H1 (cell line): ENCODE measurements around the gene WDR81. TPM values are rescaled to one million over a fixed set of nuclear protein-coding genes. Genes with fewer than 3 reads are reported as not detected.

Source experiments
- CTCF ChIA-PET: fragments of 300-600 bp; sonication (Branson Sonifier 250); formaldehyde crosslinking; loops from one replicate; lab custom pipeline; 2021; ENCODE audit not compliant: partially characterized antibody; lab: Charles Lee
- POLR2A ChIA-PET: fragments of 300-600 bp; sonication (Branson Sonifier 250); formaldehyde crosslinking; loops from one replicate; lab custom pipeline; 2021; ENCODE audit warnings: inconsistent platforms; ENCODE audit not compliant: partially characterized antibody; lab: Charles Lee
- DNase-seq, 2 experiments: peaks; one replicate each; pipeline versions ENCODE4 v3.0.0 to v3.0.0-alpha.2; 2010 to 2022; ENCODE audit warnings: low spot score in 2 of 2, low read depth in 1 of 2, mixed read lengths in 1 of 2
- FAIRE-seq: peaks from 2 replicates; lab custom pipeline; 2011; peaks lifted over from hg19 to GRCh38; lab: Jason Lieb, UNC
- H2AFZ ChIP-seq: 2 replicates; pipeline ENCODE4 v1.8.1; 2012; ENCODE audit warnings: low read length, inconsistent platforms
- H2AK5ac ChIP-seq: 2 replicates; pipeline ENCODE4 v1.6.1; 2013; ENCODE audit warnings: low read depth, low read length
- H2BK120ac ChIP-seq: replicated peaks from 2 replicates; pipeline ENCODE3; 2013; ENCODE audit warnings: low read depth, low read length, inconsistent platforms
- H2BK12ac ChIP-seq: 2 replicates; pipeline ENCODE4 v1.6.1; 2013; ENCODE audit warnings: low read depth, low read length
- H2BK15ac ChIP-seq: 2 replicates; pipeline ENCODE4 v1.6.1; 2013; ENCODE audit warnings: low read length
- H2BK20ac ChIP-seq: 2 replicates; pipeline ENCODE4 v1.6.1; 2013; ENCODE audit warnings: low read length
- H2BK5ac ChIP-seq: 2 replicates; pipeline ENCODE4 v1.6.1; 2013; ENCODE audit warnings: low read depth, low read length
- H3K14ac ChIP-seq: 2 replicates; pipeline ENCODE4 v1.6.1; 2013; ENCODE audit warnings: inconsistent platforms; ENCODE audit not compliant: insufficient read length
- H3K18ac ChIP-seq: 2 replicates; pipeline ENCODE4 v1.6.1; 2013; ENCODE audit warnings: low read length; ENCODE audit errors: extremely low read depth
- H3K23ac ChIP-seq: 2 replicates; pipeline ENCODE4 v1.6.1; 2013; ENCODE audit warnings: inconsistent platforms; ENCODE audit not compliant: insufficient read length
- H3K23me2 ChIP-seq: 2 replicates; pipeline ENCODE4 v1.6.1; 2013; ENCODE audit warnings: low read depth, low read length
- H3K27ac ChIP-seq: 2 replicates; pipeline ENCODE4 v1.6.1; 2011; ENCODE audit warnings: low read depth, low read length, inconsistent platforms
- H3K27me3 ChIP-seq, 4 experiments: replicated peaks in 1 of 4; 1 replicate in 1 of 4; 2 replicates in 3 of 4; pipeline versions ENCODE4 v1.6.1 to v1.8.1; 2011 to 2013; ENCODE audit warnings: low read length in 3 of 4, mild to moderate bottlenecking in 3 of 4, inconsistent platforms in 2 of 4, mixed read lengths in 2 of 4, moderate library complexity in 1 of 4; ENCODE audit not compliant: control insufficient read depth in 3 of 4, insufficient read depth in 3 of 4; ENCODE audit errors: extremely low read depth in 1 of 4
- H3K36me3 ChIP-seq, 4 experiments: 2 replicates each; pipeline versions ENCODE4 v1.6.1 to v1.8.1; 2011 to 2013; ENCODE audit warnings: mild to moderate bottlenecking in 4 of 4, low read length in 3 of 4, moderate library complexity in 2 of 4, control low read depth in 1 of 4, inconsistent platforms in 1 of 4; ENCODE audit not compliant: insufficient read depth in 4 of 4, control insufficient read depth in 2 of 4
- H3K4ac ChIP-seq: replicated peaks from 2 replicates; pipeline ENCODE3; 2013; ENCODE audit warnings: low read length, low read depth, mixed read lengths, inconsistent platforms; ENCODE audit not compliant: insufficient read length
- H3K4me1 ChIP-seq, 4 experiments: replicated peaks in 1 of 4; 1 replicate in 1 of 4; 2 replicates in 3 of 4; pipeline versions ENCODE4 v1.6.1 to v1.8.1; 2011 to 2013; ENCODE audit warnings: low read length in 3 of 4, inconsistent platforms in 2 of 4, mixed read lengths in 1 of 4; ENCODE audit not compliant: insufficient read depth in 4 of 4, control insufficient read depth in 3 of 4
- H3K4me2 ChIP-seq, 2 experiments: 2 replicates each; pipeline versions ENCODE4 v1.6.1 to v1.8.1; 2011 to 2013; ENCODE audit warnings: low read depth in 2 of 2, low read length in 2 of 2, control low read depth in 1 of 2, inconsistent platforms in 1 of 2, mild to moderate bottlenecking in 1 of 2; ENCODE audit not compliant: insufficient read depth in 1 of 2
- H3K4me3 ChIP-seq, 4 experiments: fragments of 200-600, 300-600 bp in 1 of 4; sonication (generic), shearing (Covaris generic), sonication (Bioruptor Twin) in 1 of 4; 2 replicates each; pipeline versions ENCODE4 v1.5.1 to v1.8.1; 2011 to 2016; ENCODE audit warnings: low read length in 4 of 4, low read depth in 3 of 4, control low read depth in 2 of 4, inconsistent platforms in 2 of 4, mild to moderate bottlenecking in 2 of 4, mixed read lengths in 1 of 4, moderate library complexity in 1 of 4; ENCODE audit not compliant: insufficient read depth in 2 of 4; ENCODE audit errors: extremely low read depth in 1 of 4
- H3K56ac ChIP-seq: replicated peaks from 2 replicates; pipeline ENCODE3; 2013; ENCODE audit warnings: low read depth, mild to moderate bottlenecking, mixed read lengths, low read length, inconsistent platforms; ENCODE audit not compliant: insufficient read length
- H3K79me1 ChIP-seq: 2 replicates; pipeline ENCODE4 v1.6.1; 2013; ENCODE audit warnings: low read depth, low read length, control low read depth
- H3K79me2 ChIP-seq, 2 experiments: 2 replicates each; pipeline versions ENCODE4 v1.6.1 to v1.8.1; 2012 to 2013; ENCODE audit warnings: low read length in 2 of 2, mild to moderate bottlenecking in 2 of 2, inconsistent platforms in 1 of 2; ENCODE audit not compliant: insufficient read depth in 2 of 2, control insufficient read depth in 1 of 2
- H3K9ac ChIP-seq, 4 experiments: replicated peaks in 1 of 4; 1 replicate in 1 of 4; 2 replicates in 3 of 4; pipeline versions ENCODE4 v1.6.1 to v1.8.1; 2011 to 2013; ENCODE audit warnings: low read depth in 3 of 4, low read length in 3 of 4, control low read depth in 2 of 4, mild to moderate bottlenecking in 2 of 4, moderate library complexity in 2 of 4, inconsistent platforms in 1 of 4; ENCODE audit errors: extremely low read depth in 1 of 4
- H3K9me3 ChIP-seq, 2 experiments: 2 replicates each; pipeline versions ENCODE4 v1.6.1 to v1.8.1; 2012 to 2013; ENCODE audit warnings: mild to moderate bottlenecking in 2 of 2, moderate library complexity in 2 of 2, control low read depth in 1 of 2, inconsistent platforms in 1 of 2, low read depth in 1 of 2, low read length in 1 of 2, mixed read lengths in 1 of 2; ENCODE audit not compliant: insufficient read depth in 2 of 2
- H4K20me1 ChIP-seq, 2 experiments: replicated peaks in 1 of 2; 2 replicates each; pipeline versions ENCODE3 to v1.8.1; 2011 to 2013; ENCODE audit warnings: inconsistent platforms in 2 of 2, low read length in 2 of 2, mild to moderate bottlenecking in 1 of 2; ENCODE audit not compliant: insufficient read depth in 2 of 2, control insufficient read depth in 1 of 2
- H4K5ac ChIP-seq: 2 replicates; pipeline ENCODE4 v1.6.1; 2013; ENCODE audit warnings: low read length, low read depth, mixed read lengths, inconsistent platforms; ENCODE audit not compliant: insufficient read length
- H4K8ac ChIP-seq: 2 replicates; pipeline ENCODE4 v1.8.0; 2013; ENCODE audit warnings: mild to moderate bottlenecking, moderate library complexity, low read length, inconsistent platforms; ENCODE audit not compliant: insufficient read depth; ENCODE audit errors: extremely low read depth
- H4K91ac ChIP-seq: replicated peaks from 2 replicates; pipeline ENCODE3; 2013; ENCODE audit warnings: low read length, mixed read lengths, inconsistent platforms; ENCODE audit not compliant: insufficient read length
- ATF2 ChIP-seq: IDR thresholded peaks from 2 replicates; pipeline ENCODE4 v1.6.1; 2012; ENCODE audit warnings: low read length, inconsistent platforms
- EGR1 ChIP-seq: IDR thresholded peaks from 2 replicates; pipeline ENCODE4 v1.6.1; 2011; ENCODE audit warnings: low read depth, low read length, borderline replicate concordance
- GABPA ChIP-seq: IDR thresholded peaks from 2 replicates; pipeline ENCODE4 v1.6.1; 2011; ENCODE audit warnings: mild to moderate bottlenecking, low read length, moderate library complexity, borderline replicate concordance; ENCODE audit not compliant: insufficient read depth
- NRF1 ChIP-seq: IDR thresholded peaks from 2 replicates; pipeline ENCODE4 v1.6.1; 2011; ENCODE audit warnings: mild to moderate bottlenecking, low read depth, low read length, improper control_type of control experiment
- RAD21 ChIP-seq, 2 experiments: IDR thresholded peaks in 1 of 2; conservative IDR thresholded peaks in 1 of 2; 2 replicates each; pipeline ENCODE4 v1.6.1; 2011; ENCODE audit warnings: low read depth in 2 of 2, low read length in 2 of 2, improper control_type of control experiment in 1 of 2, inconsistent platforms in 1 of 2, mild to moderate bottlenecking in 1 of 2, moderate library complexity in 1 of 2
- TBP ChIP-seq: IDR thresholded peaks from 2 replicates; pipeline ENCODE4 v1.6.1; 2011; ENCODE audit warnings: low read depth, low read length, improper control_type of control experiment
- WGBS, 2 experiments: shearing (Covaris generic) in 1 of 2; methylation state at CpG; one replicate each; pipeline versions ENCODE4 v1.1.6 to v1.1.7; 2013 to 2015; ENCODE audit warnings: low lambda C conversion rate in 2 of 2, mixed read lengths in 2 of 2, inconsistent platforms in 1 of 2, low coverage in 1 of 2, missing lambda C conversion rate in 1 of 2; ENCODE audit not compliant: insufficient replicate concordance in 2 of 2, insufficient coverage in 1 of 2, insufficient read length in 1 of 2; ENCODE audit errors: extremely low coverage in 1 of 2, missing lambda C conversion rate in 1 of 2; 5-methylcytosine and 5-hydroxymethylcytosine counted together
- polyA plus RNA-seq, 7 experiments: library from polyadenylated mRNA; depleted of rRNA in 3 of 7; stranded (reverse) in 5 of 7; unstranded in 2 of 7; fragments of >200 nt in 5 of 7; fragments of 200-250 nt in 2 of 7; gene quantifications; 1 replicate in 5 of 7; 2 replicates in 1 of 7; 4 replicates in 1 of 7; pipeline versions ENCODE4 v1.2.1 to v1.2.3, GENCODE V29; 2011 to 2013; ENCODE audit warnings: missing spikeins in 2 of 7, mixed read lengths in 2 of 7
- total RNA-seq: library from RNA; stranded (reverse); fragmentation: NEBNext Ultra II Directional; extraction: Animal tissue kit (Norgen Biotek cat#: 25700); gene quantifications from 2 replicates; pipeline ENCODE4 v1.2.1, GENCODE V29; 2021
- TF ChIP-seq, protein P1 (sequence below): IDR thresholded peaks from 2 replicates; pipeline ENCODE4 v1.6.1; 2012; ENCODE audit warnings: inconsistent platforms

Gene WDR81
- total and polyA plus RNA-seq, 2 of the 8 experiments (the other 6 are each of a cell fraction or from before 2014, with no cell fraction given): 9.1 to 12.3 TPM

- peaks cover 7% of the 10 kb centered on the region; the same call in 1 of the 2 replicates for H3K79me1 ChIP-seq
- TF ChIP-seq ATF2 (no peak), GABPA (no peak), RAD21 (IDR thresholded peaks at IDR 0.05 in 1 of 2, conservative IDR thresholded peaks at IDR 0.05 in 1 of 2; ENCODE audit: low read depth in 2 of 2, low read length in 2 of 2) (no peak), EGR1 (no peak), NRF1 (no peak), TBP (peak; percentile 44; the same call in 1 of the 2 replicates)
- TF ChIP-seq, protein P1, sequence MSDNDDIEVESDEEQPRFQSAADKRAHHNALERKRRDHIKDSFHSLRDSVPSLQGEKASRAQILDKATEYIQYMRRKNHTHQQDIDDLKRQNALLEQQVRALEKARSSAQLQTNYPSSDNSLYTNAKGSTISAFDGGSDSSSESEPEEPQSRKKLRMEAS: peak; percentile 76
Observed at GRCh38 chr17:1716912-1717695, 7.4 kb upstream of the WDR81 start.

More at GRCh38 chr17:1716912-1717695, 7.4 kb upstream of the WDR81 start:
- no peaks in the 10 kb centered on the region for H3K9me3 ChIP-seq
- peak overlapping the region; percentile 99 for H2BK5ac ChIP-seq
- WGBS, 2 experiments: 0% methylated on average over 13 of the region's 13 CpGs; no CpG with 5 or more reads in 1 of the 2 experiments
- no peak overlapping the region for H3K14ac ChIP-seq
- POLR2A ChIA-PET: interaction anchor here (0.6 to 2.6 kb wide), 38 partner anchors 8 to 682 kb away, joined by 3 to 31 read pairs (median 5); partner anchors contain the start of genes MYO1C, PRPF8, RILP and RPA1
- H3K9ac ChIP-seq: peak overlapping the region; percentile 39 to 89 (median 85)
- H3K27ac ChIP-seq: peak overlapping the region; percentile 94
- peak overlapping the region; percentile 88 for H3K4ac ChIP-seq
- H3K4me3 ChIP-seq: peak overlapping the region; percentile 73 to 94 (median 78)
- peak overlapping the region; percentile 87 to 97 for H3K4me2 ChIP-seq
- peak overlapping the region; percentile 99 for H3K18ac ChIP-seq
- H3K79me2 ChIP-seq: no peaks in the 10 kb centered on the region
- H2BK12ac ChIP-seq: peak overlapping the region; percentile 91
- H2BK120ac ChIP-seq: peak overlapping the region; percentile 86
- H4K91ac ChIP-seq: peak overlapping the region; percentile 98
- peak overlapping the region; percentile 89; the same call in 1 of the 2 replicates for H2AK5ac ChIP-seq
- H3K56ac ChIP-seq: peak overlapping the region; percentile 97
- CTCF ChIA-PET: interaction anchor here (0.6 to 6.9 kb wide), 10 partner anchors 11 to 148 kb away, joined by 3 to 117 read pairs (median 4); partner anchors contain the start of gene RILP
- DNase-seq: peak; percentile 93 to 95
- peak overlapping the region; percentile 93; the same call in 1 of the 2 replicates for H2BK20ac ChIP-seq
- peak; percentile 95 for FAIRE-seq
- peak overlapping the region; percentile 97 for H4K5ac ChIP-seq
- H2BK15ac ChIP-seq: peak overlapping the region; percentile 83
- no peaks in the 10 kb centered on the region for H3K27me3 ChIP-seq
- peaks cover 0 to 7% of the 10 kb centered on the region in 2 experiments for H4K20me1 ChIP-seq
- no peak overlapping the region for H3K23ac ChIP-seq
- peak overlapping the region; percentile 93 for H2AFZ ChIP-seq
- H3K23me2 ChIP-seq: peaks cover 17% of the 10 kb centered on the region
- no peak overlapping the region for H4K8ac ChIP-seq
- no peaks in the 10 kb centered on the region for H3K36me3 ChIP-seq
- H3K4me1 ChIP-seq: peaks cover 0 to 16% (median 12%) of the 10 kb centered on the region in 4 experiments; a peak in 6 of 7 replicates
